AG04449 (cell line): ENCODE data around the gene SLC30A7.
"Not testable (repeated sequence)": the region's sequence is repeated elsewhere in the genome, so short reads cannot be mapped to it uniquely, and the experiment has no call there.

Experiments used
- CTCF ChIA-PET: fragments of 350-600 bp; formaldehyde crosslinking; extraction: SDS; loops from one replicate; lab custom pipeline; 2021; ENCODE audit warnings: antibody characterized with exemption; lab: Yijun Ruan, JAX
- POLR2A ChIA-PET: fragments of 400-600, 350-600 bp; formaldehyde crosslinking; extraction: SDS; loops from one replicate; lab custom pipeline; 2020; ENCODE audit warnings: antibody characterized with exemption, inconsistent platforms; lab: Yijun Ruan, JAX
- DNase-seq: peaks from one replicate; pipeline ENCODE4 v3.0.0-alpha.2; 2010; ENCODE audit warnings: low read depth, low spot score
- H3K4me3 ChIP-seq: 2 replicates; pipeline ENCODE4 v1.5.1; 2011; ENCODE audit warnings: low read depth, mild to moderate bottlenecking, control low read depth, low read length
- CTCF ChIP-seq: IDR thresholded peaks from one replicate; pipeline ENCODE4 v1.5.1; 2011; ENCODE audit warnings: mild to moderate bottlenecking, moderate library complexity, low read length, control low read depth, inconsistent platforms; ENCODE audit not compliant: insufficient read depth; ENCODE audit errors: missing control alignments

Gene SLC30A7

GRCh38 chr1:100924991-100925390 lies 29.1 kb downstream of the SLC30A7 start:
- no peak for DNase-seq
- CTCF ChIA-PET: interaction anchor here (0.7 to 6.2 kb wide), 4 partner anchors 18 to 384 kb away, joined by 3 to 153 read pairs (median 3); no protein-coding TSS in a partner anchor
- no peak for TF ChIP-seq CTCF
- POLR2A ChIA-PET: no interaction called here
- H3K4me3 ChIP-seq: no peak overlapping the region

GRCh38 chr1:100926240-100926639 lies 30.4 kb downstream of the SLC30A7 start:
- no peak for TF ChIP-seq CTCF
- CTCF ChIA-PET: interaction anchor here (1.3 to 6.2 kb wide), 2 partner anchors 364 to 382 kb away, joined by 3 to 153 read pairs; no protein-coding TSS in a partner anchor
- H3K4me3 ChIP-seq: no peak overlapping the region
- DNase-seq: no peak
- POLR2A ChIA-PET: no interaction called here

GRCh38 chr1:100927276-100927675 lies 31.4 kb downstream of the SLC30A7 start:
- POLR2A ChIA-PET: no interaction called here
- CTCF ChIA-PET: interaction anchor here (1.9 kb wide), 1 partner anchor 361 kb away, joined by 6 read pairs; no protein-coding TSS in a partner anchor

GRCh38 chr1:100928128-100928527 lies 32.2 kb downstream of the SLC30A7 start:
- no peak overlapping the region for H3K4me3 ChIP-seq
- ChIA-PET CTCF (interaction anchor here (1.9 kb wide), 1 partner anchor 360 kb away, joined by 6 read pairs; no protein-coding TSS in a partner anchor), POLR2A (no interaction called here)
- no peak for TF ChIP-seq CTCF
- no peak for DNase-seq

More at GRCh38 chr1:100927276-100927675, 31.4 kb downstream of the SLC30A7 start:
- H3K4me3 ChIP-seq: no peak overlapping the region
- DNase-seq: no peak
- no peak for TF ChIP-seq CTCF

- CTCF ChIA-PET: interaction anchor here (1.3 to 1.5 kb wide), 3 partner anchors 9 to 358 kb away, joined by 6 to 7 read pairs (median 7); no protein-coding TSS in a partner anchor
- TF ChIP-seq CTCF: no peak
- no peak overlapping the region for H3K4me3 ChIP-seq
- DNase-seq: no peak
- POLR2A ChIA-PET: no interaction called here
These were observed 34.6 kb downstream of the SLC30A7 start for GRCh38 chr1:100930494-100930893.

GRCh38 chr1:100931716-100932115 lies 35.8 kb downstream of the SLC30A7 start:
- POLR2A ChIA-PET: no interaction called here

DNA sequence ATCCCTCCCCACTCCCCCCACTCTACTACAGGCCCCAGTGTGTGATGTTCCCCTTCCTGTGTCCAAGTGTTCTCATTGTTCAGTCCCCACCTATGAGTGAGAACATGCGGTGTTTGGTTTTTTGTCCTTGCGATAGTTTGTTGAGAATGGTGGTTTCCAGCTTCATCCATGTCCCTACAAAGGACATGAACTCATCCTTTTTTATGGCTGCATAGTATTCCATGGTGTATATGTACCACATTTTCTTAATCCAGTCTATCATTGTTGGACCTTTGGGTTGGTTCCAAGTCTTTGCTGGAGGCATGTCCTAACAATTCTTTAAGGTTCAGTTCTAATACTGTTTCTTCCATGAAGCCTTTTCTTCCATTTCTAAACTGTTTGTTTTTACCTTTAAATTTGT lies 37.7 kb downstream of the SLC30A7 start:
- H3K4me3 ChIP-seq, DNase-seq, POLR2A ChIA-PET: not testable (repeated sequence)
- CTCF ChIA-PET: interaction anchor here (1.0 to 3.3 kb wide), 3 partner anchors 12 to 355 kb away, joined by 5 to 12 read pairs (median 7); no protein-coding TSS in a partner anchor

More at GRCh38 chr1:100931716-100932115, 35.8 kb downstream of the SLC30A7 start:
- no peak for TF ChIP-seq CTCF
- no peak for DNase-seq
- CTCF ChIA-PET: interaction anchor here (0.9 to 3.3 kb wide), 4 partner anchors 12 to 359 kb away, joined by 3 to 12 read pairs (median 5); no protein-coding TSS in a partner anchor
- H3K4me3 ChIP-seq: no peak overlapping the region
